ENCODE data around the gene MICOS13.
A peak's percentile ranks its signal among the peaks of the same experiment; 100 is the strongest.

MICOS13 gene

GRCh38 chr19:5717215-5717935 is 37.1 kb upstream of the MICOS13 start:
- no peaks in the 10 kb centered on the region for H3K9me2 ChIP-seq (replicated peaks; ENCODE audit: low read depth, low read length)
- H3F3A ChIP-seq (ENCODE audit: low read depth) = no peaks in the 10 kb centered on the region
- no peak overlapping the region for H2AFZ ChIP-seq (ENCODE audit: low read length)
- peak overlapping the region; percentile 92 for H3K9ac ChIP-seq (ENCODE audit: low read depth, low read length, poor library complexity, severe bottlenecking)
- H4K20me1 ChIP-seq (ENCODE audit: insufficient read depth, low read length, poor library complexity, severe bottlenecking) = peaks cover 44% of the 10 kb centered on the region
- H3K4me2 ChIP-seq (ENCODE audit: low read depth, low read length, poor library complexity, severe bottlenecking) = peak overlapping the region; percentile 93
- H3K9me3 ChIP-seq (ENCODE audit: insufficient read depth, low read depth, low read length) = no peaks in the 10 kb centered on the region
- no peaks in the 10 kb centered on the region for H3K27me3 ChIP-seq (ENCODE audit: insufficient read depth, low read length, poor library complexity, severe bottlenecking)
- H3K4me3 ChIP-seq (ENCODE audit: low read length, poor library complexity, severe bottlenecking) = peak overlapping the region; percentile 100
- peaks cover 22% of the 10 kb centered on the region for H3K4me1 ChIP-seq (ENCODE audit: insufficient read depth, low read length, poor library complexity, severe bottlenecking)
- peaks cover 60% of the 10 kb centered on the region for H3K79me2 ChIP-seq (ENCODE audit: insufficient read depth, low read length)
- no peak for TF ChIP-seq CTCF (conservative IDR thresholded peaks at IDR 0.05; ENCODE audit: low read length)
- no peak for TF ChIP-seq EZH2phosphoT487 (IDR thresholded peaks at IDR 0.05; ENCODE audit: borderline replicate concordance)
- H3K36me3 ChIP-seq (ENCODE audit: insufficient read depth, low read length) = peaks cover 18% of the 10 kb centered on the region; the same call in 1 of the 2 replicates

GRCh38 chr19:5714816-5715215 is 34.5 kb upstream of the MICOS13 start:
- Histone ChIP-seq H3F3A (ENCODE audit: low read depth) (no peaks in the 10 kb centered on the region), H3K9me3 (ENCODE audit: insufficient read depth, low read depth, low read length) (no peaks in the 10 kb centered on the region), H3K79me2 (ENCODE audit: insufficient read depth, low read length) (peaks cover 60% of the 10 kb centered on the region), H3K4me3 (ENCODE audit: low read length, poor library complexity, severe bottlenecking) (no peak overlapping the region), H3K9ac (ENCODE audit: low read depth, low read length, poor library complexity, severe bottlenecking) (no peak overlapping the region), H4K20me1 (ENCODE audit: insufficient read depth, low read length, poor library complexity, severe bottlenecking) (peaks cover 44% of the 10 kb centered on the region), H3K9me2 (replicated peaks; ENCODE audit: low read depth, low read length) (no peaks in the 10 kb centered on the region), H2AFZ (ENCODE audit: low read length) (no peak overlapping the region), H3K36me3 (ENCODE audit: insufficient read depth, low read length) (peaks cover 39% of the 10 kb centered on the region; the same call in 1 of the 2 replicates), H3K4me2 (ENCODE audit: low read depth, low read length, poor library complexity, severe bottlenecking) (no peak overlapping the region), H3K4me1 (ENCODE audit: insufficient read depth, low read length, poor library complexity, severe bottlenecking) (peaks cover 22% of the 10 kb centered on the region), H3K27me3 (ENCODE audit: insufficient read depth, low read length, poor library complexity, severe bottlenecking) (no peaks in the 10 kb centered on the region)
- TF ChIP-seq CTCF (conservative IDR thresholded peaks at IDR 0.05; ENCODE audit: low read length) (no peak), EZH2phosphoT487 (IDR thresholded peaks at IDR 0.05; ENCODE audit: borderline replicate concordance) (no peak)

GRCh38 chr19:5713228-5713627 is 32.9 kb upstream of the MICOS13 start:
- H3F3A ChIP-seq (ENCODE audit: low read depth) = no peaks in the 10 kb centered on the region
- peaks cover 44% of the 10 kb centered on the region for H3K79me2 ChIP-seq (ENCODE audit: insufficient read depth, low read length)
- peaks cover 31% of the 10 kb centered on the region for H4K20me1 ChIP-seq (ENCODE audit: insufficient read depth, low read length, poor library complexity, severe bottlenecking)
- H3K9me2 ChIP-seq (replicated peaks; ENCODE audit: low read depth, low read length) = no peaks in the 10 kb centered on the region
- no peak overlapping the region for H2AFZ ChIP-seq (ENCODE audit: low read length)
- H3K9me3 ChIP-seq (ENCODE audit: insufficient read depth, low read depth, low read length) = no peaks in the 10 kb centered on the region
- TF ChIP-seq EZH2phosphoT487 (IDR thresholded peaks at IDR 0.05; ENCODE audit: borderline replicate concordance) = no peak
- TF ChIP-seq CTCF (conservative IDR thresholded peaks at IDR 0.05; ENCODE audit: low read length) = no peak
- H3K4me3 ChIP-seq (ENCODE audit: low read length, poor library complexity, severe bottlenecking) = no peak overlapping the region
- H3K9ac ChIP-seq (ENCODE audit: low read depth, low read length, poor library complexity, severe bottlenecking) = no peak overlapping the region
- H3K4me1 ChIP-seq (ENCODE audit: insufficient read depth, low read length, poor library complexity, severe bottlenecking) = peaks cover 15% of the 10 kb centered on the region
- H3K27me3 ChIP-seq (ENCODE audit: insufficient read depth, low read length, poor library complexity, severe bottlenecking) = no peaks in the 10 kb centered on the region
- H3K4me2 ChIP-seq (ENCODE audit: low read depth, low read length, poor library complexity, severe bottlenecking) = no peak overlapping the region
- peaks cover 45% of the 10 kb centered on the region; the same call in 1 of the 2 replicates for H3K36me3 ChIP-seq (ENCODE audit: insufficient read depth, low read length)
